ENCODE results near the gene FIG4.

The FIG4 gene

GRCh38 chr6:109690737-109691621 is at the start of gene FIG4, which contains the start of gene AK9:
Gene FIG4 (plus strand): TSS chr6:109691296. CDS start chr6:109691436, 140 bp downstream.
Gene AK9 (minus strand): TSS chr6:109691202. CDS start chr6:109675745, 15,457 bp downstream.
- peak; percentile 94 to 96 (median 95) for DNase-seq

- DNase-seq = no peak
Observed at GRCh38 chr6:109644131-109644530, 47.0 kb upstream of the FIG4 start.

DNA sequence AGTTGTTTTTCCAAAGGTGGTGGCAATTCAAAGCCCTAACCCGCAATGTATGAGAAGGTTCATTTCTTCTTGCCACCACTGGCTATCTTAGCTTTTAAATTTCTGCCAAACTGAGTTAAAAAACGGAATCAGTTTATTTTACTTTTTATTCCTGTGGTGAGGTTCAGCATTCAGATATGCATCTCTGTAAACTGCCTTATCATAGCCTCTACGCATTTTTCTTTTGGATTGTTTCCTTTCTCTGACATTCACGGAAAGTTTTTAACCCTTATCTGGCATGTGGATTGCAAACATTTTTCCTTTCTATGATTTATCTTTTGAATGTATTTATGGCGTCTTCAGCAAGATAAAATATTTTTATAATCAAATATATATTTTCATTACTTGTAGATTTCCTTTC is 37.8 kb upstream of the FIG4 start:
- DNase-seq = no peak

- DNase-seq = no peak
Observed at GRCh38 chr6:109655761-109656262, 35.3 kb upstream of the FIG4 start.

GRCh38 chr6:109660526-109661320 is 30.4 kb upstream of the FIG4 start:
- DNase-seq = no peak

DNA sequence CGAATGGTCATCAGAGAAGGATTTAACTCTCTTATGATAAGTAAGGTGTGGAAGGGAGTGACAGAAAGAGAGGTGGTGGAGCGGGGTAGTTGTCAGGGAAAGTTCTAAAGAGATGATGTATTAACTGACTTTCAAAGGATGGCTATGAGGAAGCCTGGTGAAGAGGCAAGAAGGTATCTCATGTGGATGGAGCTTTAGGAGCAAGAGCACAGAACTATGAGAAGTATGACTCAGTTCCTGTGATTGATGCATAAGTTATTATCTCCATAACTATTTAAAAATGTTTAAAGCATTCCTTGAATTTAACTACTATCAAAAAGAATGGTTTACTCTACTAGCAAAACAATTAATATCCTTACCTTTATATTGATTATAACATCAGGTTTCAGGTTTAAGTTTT is 28.9 kb upstream of the FIG4 start:
- DNase-seq = no peak

GRCh38 chr6:109669811-109670210 is 21.3 kb upstream of the FIG4 start:
- DNase-seq = no peak

DNA sequence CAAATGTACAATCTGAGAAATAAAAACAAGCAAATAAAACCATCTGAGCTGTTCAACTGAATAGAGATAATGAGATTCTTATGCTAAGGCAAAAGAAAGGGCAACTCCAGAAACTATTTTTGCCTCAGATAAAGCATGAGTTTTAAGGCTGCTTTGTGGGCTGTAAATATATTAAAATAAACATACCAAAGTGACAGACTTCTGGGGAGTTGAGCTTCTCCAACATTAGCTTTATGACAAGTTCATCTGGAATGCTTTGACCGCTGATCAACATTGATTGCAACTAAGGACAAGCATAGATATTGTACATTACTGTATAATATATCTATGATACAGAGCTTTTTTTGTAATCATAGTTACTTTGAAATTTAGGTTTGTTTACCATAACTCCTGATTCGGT is 19.4 kb upstream of the FIG4 start:
- no peak for DNase-seq

DNA sequence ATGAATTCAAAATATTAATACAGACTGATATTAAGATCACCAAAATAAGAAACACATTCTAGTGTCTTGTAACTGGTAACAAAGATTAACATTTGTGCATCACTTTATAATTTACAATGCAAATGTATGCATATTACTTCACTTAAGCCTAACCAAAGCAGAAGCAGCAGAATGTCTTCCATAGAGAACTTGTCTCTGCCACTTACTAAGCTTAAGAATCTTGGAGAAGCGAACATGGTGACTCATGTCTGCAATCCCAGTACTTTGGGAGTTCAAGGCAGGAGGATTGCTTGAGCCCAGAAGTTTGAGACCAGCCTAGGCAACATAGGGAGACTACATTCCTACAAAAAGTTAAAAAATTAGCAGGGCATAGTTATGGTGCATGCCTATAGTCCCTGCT is 18.9 kb upstream of the FIG4 start:
- DNase-seq = no peak

DNA sequence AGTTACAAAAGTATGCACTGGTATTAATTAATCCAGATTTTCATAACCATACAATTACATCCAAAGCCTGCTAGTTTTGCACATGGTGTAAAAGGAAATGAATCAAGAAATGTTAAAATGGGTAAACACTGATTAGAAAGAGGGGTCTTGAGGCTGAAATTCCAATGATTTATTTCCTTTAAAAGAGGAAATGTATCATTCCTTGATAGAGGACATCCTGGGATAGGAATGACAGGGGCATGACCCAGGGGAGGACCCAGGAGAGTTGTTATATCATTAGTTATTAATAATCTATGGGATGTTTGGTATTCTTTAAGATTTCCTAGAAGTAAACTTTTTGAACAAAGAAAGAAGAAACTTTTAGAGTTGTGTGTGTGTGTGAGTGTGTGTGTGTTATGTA is 18.3 kb upstream of the FIG4 start:
- DNase-seq = no peak

GRCh38 chr6:109676724-109677123 is 14.4 kb upstream of the FIG4 start:
- no peak for DNase-seq

DNA sequence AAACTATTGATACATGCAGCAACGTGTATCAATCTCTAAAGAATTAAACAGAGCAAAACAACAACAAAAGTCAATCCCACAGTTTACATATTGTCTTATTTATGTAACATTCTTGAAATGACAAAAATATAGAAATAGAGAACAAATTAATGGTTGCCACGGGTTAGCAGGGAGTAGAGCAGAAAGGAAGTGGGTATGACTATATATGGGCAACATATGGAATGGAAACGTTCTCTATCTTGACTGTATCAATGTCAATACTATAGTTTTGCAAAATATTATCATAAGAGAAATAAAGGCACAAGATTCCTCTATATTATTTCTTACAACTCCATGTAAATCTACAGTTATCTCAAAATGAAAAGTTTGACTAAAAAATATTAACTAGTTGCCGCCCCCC is 12.9 kb upstream of the FIG4 start:
- DNase-seq = no peak

DNA sequence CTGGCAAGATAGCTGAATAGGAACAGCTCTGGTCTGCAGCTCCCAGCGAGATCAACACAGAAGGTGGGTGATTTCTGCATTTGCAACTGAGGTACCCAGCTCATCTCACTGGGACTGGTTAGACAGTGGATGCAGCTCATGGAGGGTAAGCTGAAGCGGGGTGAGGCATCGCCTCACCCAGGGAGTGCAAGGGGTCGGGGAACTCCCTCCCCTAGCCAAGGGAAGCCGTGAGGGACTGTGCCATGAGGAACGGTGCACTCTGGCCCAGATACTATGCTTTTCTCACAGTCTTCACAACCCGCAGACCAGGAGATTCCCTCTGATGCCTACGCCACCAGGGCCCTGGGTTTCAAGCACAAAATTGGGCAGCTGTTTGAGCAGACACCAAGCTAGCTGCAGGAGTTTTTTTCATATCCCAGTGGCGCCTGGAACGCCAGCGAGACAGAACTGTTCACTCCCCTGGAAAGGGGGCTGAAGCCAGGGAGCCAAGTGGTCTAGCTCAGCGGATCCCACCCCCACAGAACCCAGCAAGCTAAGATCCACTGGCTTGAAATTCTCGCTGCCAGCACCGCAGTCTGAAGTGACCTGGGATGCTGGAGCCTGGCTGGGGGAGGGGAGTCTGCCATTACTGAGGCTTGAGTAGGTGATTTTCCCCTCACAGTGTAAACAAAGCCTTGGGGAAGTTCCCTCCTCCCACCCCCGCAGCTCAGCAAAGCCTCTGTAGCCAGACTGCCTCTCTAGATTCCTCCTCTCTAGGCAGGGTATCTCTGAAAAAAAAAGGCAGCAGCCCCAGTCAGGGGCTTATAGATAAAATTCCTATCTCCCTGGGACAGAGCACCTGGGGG is 12.2 kb upstream of the FIG4 start:
- DNase-seq = peak; percentile 12 to 48 (median 35)

DNA sequence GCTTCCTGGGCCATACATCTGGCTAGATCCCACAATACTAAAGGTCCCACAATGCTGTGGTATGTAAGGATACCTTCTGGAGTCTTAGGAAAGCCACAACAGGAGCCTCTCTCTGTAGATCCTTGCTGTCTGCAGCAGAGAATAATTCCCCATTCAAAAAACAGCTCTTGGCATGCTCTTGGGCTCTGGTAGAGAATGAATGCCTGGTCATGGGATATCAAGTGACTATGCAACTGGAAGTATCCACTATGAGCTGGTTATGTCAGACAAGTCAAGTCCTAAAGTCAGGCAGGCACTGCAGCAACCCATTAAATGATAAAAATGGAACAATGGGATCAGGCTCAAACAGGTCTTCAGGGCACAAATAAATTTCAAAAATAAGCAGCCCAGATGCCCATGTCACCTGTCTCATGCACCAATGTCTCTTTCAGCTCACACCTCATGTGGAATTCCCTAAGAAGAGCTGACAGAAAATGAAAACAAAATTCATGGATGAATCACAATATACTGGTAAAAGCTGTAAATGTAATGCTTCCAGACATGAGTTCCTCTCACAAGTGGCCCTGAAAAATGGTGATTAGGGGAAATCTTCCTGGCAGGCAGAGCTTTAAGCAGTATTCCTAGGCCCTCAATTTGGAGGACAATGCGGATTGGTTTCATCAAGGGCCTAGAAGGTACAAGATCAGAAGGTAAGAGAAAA is 4.4 kb upstream of the FIG4 start:
- DNase-seq = peak in 2 of 3 donors; percentile 13 to 55

- DNase-seq = peak; percentile 55 to 85 (median 71)
Observed at GRCh38 chr6:109687271-109687761, 3.8 kb upstream of the FIG4 start.

- DNase-seq = peak in 2 of 3 donors; percentile 30 to 35
Observed at GRCh38 chr6:109690373-109690736, 741 bp upstream of the FIG4 start.

GRCh38 chr6:109693111-109693510 is 2.0 kb downstream of the FIG4 start:
- peak; percentile 45 to 65 (median 54) for DNase-seq

DNA sequence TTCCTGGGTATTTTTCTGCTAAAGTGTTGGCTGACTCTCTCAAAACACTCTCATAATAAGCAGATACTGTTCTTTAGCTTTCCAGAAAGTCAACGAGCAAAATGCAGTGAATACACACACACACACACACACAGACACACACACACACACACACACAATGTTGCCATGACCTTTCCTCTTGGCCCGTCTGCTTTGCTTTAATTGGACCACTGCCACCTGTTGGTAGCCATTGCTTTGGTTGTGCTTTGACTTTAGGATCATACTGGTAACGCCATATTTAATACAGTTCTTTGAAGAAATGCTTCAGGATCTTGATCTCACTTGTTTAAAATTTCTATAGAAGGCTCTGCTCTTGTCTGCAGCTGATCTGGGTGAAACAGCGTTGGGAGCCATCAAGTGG is 4.4 kb downstream of the FIG4 start:
- peak in 1 of 3 donors; percentile 18 for DNase-seq

DNA sequence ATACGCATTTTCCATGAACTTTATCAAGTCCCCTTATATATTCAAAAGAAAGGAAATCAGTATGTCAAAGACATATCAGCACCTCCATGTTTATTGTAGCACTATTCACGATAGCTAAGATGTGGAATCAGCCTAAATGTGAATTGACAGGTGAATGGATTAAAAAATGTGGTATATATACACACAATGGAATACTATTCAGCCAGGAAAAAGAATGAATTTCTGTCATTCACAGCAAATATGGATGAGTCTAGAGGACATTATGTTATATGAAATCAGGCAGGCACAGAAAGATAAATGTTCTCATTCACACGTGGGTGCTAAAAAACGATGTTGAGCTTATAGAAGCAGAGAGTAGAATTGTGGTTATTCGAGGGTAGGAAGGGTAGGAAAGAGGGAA is 5.3 kb downstream of the FIG4 start:
- DNase-seq = no peak

- peak; percentile 9 to 35 (median 17) for DNase-seq
Observed at GRCh38 chr6:109701221-109701620, 10.1 kb downstream of the FIG4 start.

DNA sequence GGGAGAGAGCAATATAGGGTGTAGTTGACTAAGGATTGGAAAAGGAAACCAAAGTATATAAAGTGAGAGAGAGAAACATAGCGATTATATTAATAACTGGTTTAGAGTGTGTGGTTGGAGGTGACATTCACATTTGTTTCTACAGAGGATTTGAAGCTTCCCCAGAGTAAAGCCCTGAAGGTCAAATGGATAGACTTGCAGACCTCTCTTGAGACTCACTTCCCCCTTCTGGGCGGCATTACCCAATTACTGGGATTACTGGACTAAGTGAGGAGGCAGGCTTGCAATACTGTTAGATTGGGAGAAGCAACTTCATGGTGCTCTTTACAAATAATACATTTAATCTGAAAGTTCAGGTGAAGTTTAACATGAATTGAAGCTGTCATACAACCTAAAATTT is 10.7 kb downstream of the FIG4 start:
- peak; percentile 79 to 82 (median 82) for DNase-seq

DNA sequence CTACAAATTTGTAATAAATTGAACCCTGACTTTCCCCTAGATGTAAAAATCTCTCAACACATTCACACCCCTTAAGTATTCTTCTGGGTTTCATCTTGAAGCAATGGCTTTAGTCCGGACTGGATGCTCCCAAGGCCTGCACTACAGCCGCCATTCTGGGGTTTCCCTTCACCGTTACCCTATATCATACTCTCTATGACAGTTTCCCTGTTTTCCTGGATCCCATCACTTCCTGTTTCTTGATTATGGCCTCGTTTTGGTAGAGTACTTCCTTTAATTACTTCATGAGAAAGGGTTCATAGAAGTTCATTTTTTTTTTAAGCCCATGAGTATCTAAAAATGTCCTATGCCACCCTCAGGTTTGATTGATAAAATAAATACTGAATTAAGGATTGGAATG is 11.7 kb downstream of the FIG4 start:
- peak; percentile 80 to 91 (median 84) for DNase-seq
